Left lung (tissue), 10 donors: ENCODE data around the gene PYDC1. TPM values are rescaled to one million over a fixed set of nuclear protein-coding genes. Genes with fewer than 3 reads are reported as not detected.

Source experiments
- ATAC-seq: fragments of 200-7000 bp; cut with Tn5 transposase; one replicate; pipeline ENCODE4 v1.9.1; 2020; ENCODE audit warnings: moderate library complexity
- DNase-seq, 4 donors: peaks; one replicate each; pipeline ENCODE4 v3.0.0-alpha.2; 2013 to 2020
- H3K27ac ChIP-seq, 2 donors: fragments of 200-600 bp; sonication (generic) in 1 of 2; one replicate each; pipeline versions ENCODE4 v1.5.0 to v1.8.0; 2020 to 2021
- H3K27me3 ChIP-seq, 2 donors: fragments of 200-600 bp; sonication (generic) in 1 of 2; one replicate each; pipeline versions ENCODE4 v1.5.0 to v1.8.0; 2020 to 2021
- H3K36me3 ChIP-seq, 2 donors: fragments of 200-600 bp; sonication (generic) in 1 of 2; one replicate each; pipeline versions ENCODE4 v1.5.0 to v1.8.0; 2020 to 2021
- H3K4me1 ChIP-seq, 2 donors: fragments of 200-600 bp; one replicate each; pipeline ENCODE4 v1.8.0; 2021
- H3K4me3 ChIP-seq, 2 donors: fragments of 200-600 bp; sonication (generic) in 1 of 2; one replicate each; pipeline versions ENCODE4 v1.5.0 to v1.8.0; 2020 to 2021; ENCODE audit warnings: mild to moderate bottlenecking in 1 of 2
- H3K9me3 ChIP-seq, 2 donors: fragments of 200-600 bp; sonication (generic) in 1 of 2; one replicate each; pipeline versions ENCODE4 v1.5.0 to v1.8.0; 2020 to 2021
- CTCF ChIP-seq, 2 donors: fragments of 200-600 bp; sonication (generic) in 1 of 2; IDR thresholded peaks; one replicate each; pipeline versions ENCODE4 v1.5.0 to v1.8.0; 2021; ENCODE audit warnings: antibody characterized with exemption in 2 of 2
- intact Hi-C, 2 donors: fragments of 100-400 bp; cut with DNase I; formaldehyde crosslinking; loops; one replicate each; pipeline versions ENCODE4 v1.11.2 to v1.14.2; 2022
- polyA plus RNA-seq, 6 donors: library from polyadenylated mRNA; unstranded; fragments of 120-200 nt; gene quantifications; one replicate each; pipeline ENCODE4 v1.2.1, GENCODE V29; 2013; ENCODE audit not compliant: insufficient read length in 6 of 6
- total RNA-seq, 2 donors: library from RNA; stranded (reverse); fragmentation: NEBNext Ultra II Directional; extraction: Animal tissue kit (Norgen Biotek cat#: 25700); gene quantifications; one replicate each; pipeline ENCODE4 v1.2.1, GENCODE V29; 2021
- donor health status: DM: no; HTN: yes; CAD: no.
- donor health status: DM: no; HTN: no; CAD: no.

Gene PYDC1
- total and polyA plus RNA-seq, 8 donors = not detected

- Histone ChIP-seq H3K27ac (no peak overlapping the region), H3K4me3 (peak overlapping the region; percentile 40 to 50), H3K27me3 (peaks cover 27 to 74% of the 10 kb centered on the region in 2 donors), H3K4me1 (peaks cover 19 to 32% of the 10 kb centered on the region in 2 donors), H3K9me3 (no peaks in the 10 kb centered on the region), H3K36me3 (no peaks in the 10 kb centered on the region)
- intact Hi-C loops = no loop called here
- DNase-seq (peak in 3 of 4 donors; percentile 51 to 92 (median 60)), ATAC-seq (peak; percentile 96)
- no peak for TF ChIP-seq CTCF (IDR thresholded peaks at IDR 0.05)
Measured at GRCh38 chr16:31215287-31216162, 1.4 kb downstream of the PYDC1 start.

DNA sequence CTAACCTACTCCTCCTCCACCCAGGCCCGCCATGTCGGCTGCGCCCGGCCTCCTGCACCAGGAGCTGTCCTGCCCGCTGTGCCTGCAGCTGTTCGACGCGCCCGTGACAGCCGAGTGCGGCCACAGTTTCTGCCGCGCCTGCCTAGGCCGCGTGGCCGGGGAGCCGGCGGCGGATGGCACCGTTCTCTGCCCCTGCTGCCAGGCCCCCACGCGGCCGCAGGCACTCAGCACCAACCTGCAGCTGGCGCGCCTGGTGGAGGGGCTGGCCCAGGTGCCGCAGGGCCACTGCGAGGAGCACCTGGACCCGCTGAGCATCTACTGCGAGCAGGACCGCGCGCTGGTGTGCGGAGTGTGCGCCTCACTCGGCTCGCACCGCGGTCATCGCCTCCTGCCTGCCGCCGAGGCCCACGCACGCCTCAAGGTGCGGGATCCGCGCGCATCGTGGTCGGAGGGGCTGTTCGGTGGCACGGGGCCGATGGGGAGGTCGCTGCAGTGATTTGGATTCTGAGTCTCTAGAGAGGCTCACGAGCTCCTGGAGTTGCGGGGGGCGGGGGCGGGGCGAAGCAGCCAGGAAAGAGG is 2.1 kb downstream of the PYDC1 start:
- TF ChIP-seq CTCF (IDR thresholded peaks at IDR 0.05) = no peak

GRCh38 chr16:31213877-31214707 is 2.8 kb downstream of the PYDC1 start, which contains the start of gene TRIM72:
Gene TRIM72 (plus strand): TSS chr16:31214119. CDS start chr16:31214739, 620 bp downstream.
- H3K27me3 ChIP-seq = peaks cover 27 to 64% of the 10 kb centered on the region in 2 donors

More for the DNA sequence above, 2.1 kb downstream of the PYDC1 start:
- Histone ChIP-seq H3K27ac (no peak overlapping the region), H3K36me3 (no peaks in the 10 kb centered on the region), H3K9me3 (no peaks in the 10 kb centered on the region), H3K4me1 (peaks cover 19 to 32% of the 10 kb centered on the region in 2 donors), H3K4me3 (peak overlapping the region; percentile 40 to 50), H3K27me3 (peaks cover 27 to 71% of the 10 kb centered on the region in 2 donors)
- ATAC-seq (peak; percentile 21), DNase-seq (peak in 1 of 4 donors; percentile 82)
- intact Hi-C loops = no loop called here

DNA sequence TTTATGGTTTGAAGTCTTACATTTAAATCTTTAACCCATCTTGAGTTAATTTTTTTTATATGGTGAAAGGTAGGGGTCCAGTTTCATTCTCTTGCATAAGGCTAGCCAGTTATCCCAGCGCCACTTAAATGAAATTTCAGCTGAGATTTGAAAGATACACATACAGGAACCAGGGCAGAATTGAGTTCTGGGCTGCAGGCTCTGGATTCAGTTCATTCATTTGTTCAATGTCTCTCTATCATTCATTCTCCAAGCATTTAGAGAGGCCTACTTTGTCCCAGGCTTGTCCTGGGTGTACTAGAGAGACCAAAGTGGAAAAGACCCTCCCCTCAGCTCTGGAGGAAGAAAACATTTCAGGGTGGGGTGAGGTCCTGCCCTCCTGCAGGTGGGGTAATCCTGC is 3.6 kb downstream of the PYDC1 start:
- intact Hi-C loops = no loop called here

More at GRCh38 chr16:31213877-31214707, 2.8 kb downstream of the PYDC1 start, which contains the start of gene TRIM72:
- DNase-seq (no peak), ATAC-seq (no peak)
- Histone ChIP-seq H3K4me3 (peak within 1 kb of the TSS; percentile 40 to 50), H3K4me1 (peaks cover 19 to 32% of the 10 kb centered on the region in 2 donors), H3K36me3 (no peaks in the 10 kb centered on the region), H3K27ac (no peak within 1 kb of the TSS), H3K9me3 (no peaks in the 10 kb centered on the region)
- intact Hi-C loops = no loop called here
- no peak for TF ChIP-seq CTCF (IDR thresholded peaks at IDR 0.05)

More for the DNA sequence above, 3.6 kb downstream of the PYDC1 start:
- Histone ChIP-seq H3K27ac (no peak overlapping the region), H3K27me3 (peaks cover 27 to 56% of the 10 kb centered on the region in 2 donors), H3K36me3 (no peaks in the 10 kb centered on the region), H3K4me1 (peaks cover 19 to 32% of the 10 kb centered on the region in 2 donors), H3K9me3 (no peaks in the 10 kb centered on the region), H3K4me3 (no peak overlapping the region)
- TF ChIP-seq CTCF (IDR thresholded peaks at IDR 0.05) = no peak
- ATAC-seq = no peak
- no peak for DNase-seq
